ENCODE data around the gene IGSF10.
"Not testable (repeated sequence)": the region's sequence is repeated elsewhere in the genome, so short reads cannot be mapped to it uniquely, and the experiment has no call there.

The IGSF10 gene

GRCh38 chr3:151460774-151461450 is at the start of gene IGSF10:
TSS of gene IGSF10 (minus strand) at chr3:151461061. CDS start at chr3:151458709, 2,352 bp downstream.
- no peak within 1 kb of the TSS for H3K4me3 ChIP-seq (ENCODE audit: low read depth, low read length)
- TF ChIP-seq CTCF (IDR thresholded peaks at IDR 0.05; ENCODE audit: low read depth, low read length): no peak
- TF ChIP-seq, protein P1, sequence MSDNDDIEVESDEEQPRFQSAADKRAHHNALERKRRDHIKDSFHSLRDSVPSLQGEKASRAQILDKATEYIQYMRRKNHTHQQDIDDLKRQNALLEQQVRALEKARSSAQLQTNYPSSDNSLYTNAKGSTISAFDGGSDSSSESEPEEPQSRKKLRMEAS (IDR thresholded peaks at IDR 0.05; ENCODE audit: low read depth, low read length): no peak
- no peak for TF ChIP-seq MYC (IDR thresholded peaks at IDR 0.05; ENCODE audit: low read depth, low read length)
- TF ChIP-seq POLR2A (IDR thresholded peaks at IDR 0.05; ENCODE audit: extremely low read depth, insufficient read length): no peak
- DNase-seq (ENCODE audit: low read depth): no peak

- DNase-seq (ENCODE audit: low read depth); H3K4me3 ChIP-seq (ENCODE audit: low read depth, low read length): not testable (repeated sequence)
Observed at GRCh38 chr3:151509468-151510135, 48.7 kb upstream of the IGSF10 start.

DNA sequence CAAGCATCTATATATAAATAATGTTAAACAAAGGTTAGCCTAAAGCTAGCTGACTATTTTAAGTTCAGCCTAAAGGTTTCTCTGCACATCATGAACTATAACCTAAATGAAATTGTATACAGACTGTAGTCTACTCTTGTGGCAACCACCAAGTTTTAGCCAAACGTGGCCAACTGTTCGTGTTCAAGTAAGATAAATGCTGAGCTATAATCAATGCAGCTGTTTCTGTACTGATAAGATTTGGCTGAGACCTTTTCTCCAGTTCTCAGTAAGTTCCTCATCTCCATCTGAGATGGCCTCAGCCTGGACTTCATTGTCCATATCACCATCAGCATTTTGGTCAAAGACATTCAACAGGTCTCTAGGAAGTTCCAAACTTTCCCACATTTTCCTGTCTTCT is 43.7 kb upstream of the IGSF10 start:
- DNase-seq (ENCODE audit: low read depth): no peak
- H3K4me3 ChIP-seq (ENCODE audit: low read depth, low read length): no peak overlapping the region
- TF ChIP-seq POLR2A (IDR thresholded peaks at IDR 0.05; ENCODE audit: extremely low read depth, insufficient read length) (no peak), MYC (IDR thresholded peaks at IDR 0.05; ENCODE audit: low read depth, low read length) (no peak)

DNA sequence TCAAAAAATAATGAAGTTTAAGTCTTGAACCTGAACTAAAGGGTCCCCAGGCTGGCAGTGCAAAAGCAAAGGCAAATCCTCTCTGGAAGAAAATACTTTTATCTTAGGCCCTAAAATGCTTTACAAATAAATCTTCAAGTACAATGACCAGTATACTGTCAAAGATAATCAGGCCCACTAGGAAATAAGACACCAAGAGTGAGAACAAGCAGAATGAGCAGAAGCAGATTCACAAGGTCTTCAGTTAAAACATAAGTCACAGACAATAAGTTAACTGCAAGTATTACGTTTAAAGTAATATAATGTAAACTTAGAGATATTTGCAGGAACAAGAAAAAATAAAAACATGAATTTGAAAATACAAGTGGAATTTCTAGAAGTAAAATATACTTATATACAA is 42.2 kb upstream of the IGSF10 start:
- DNase-seq (ENCODE audit: low read depth): no peak
- H3K4me3 ChIP-seq (ENCODE audit: low read depth, low read length): no peak overlapping the region
- TF ChIP-seq CTCF (IDR thresholded peaks at IDR 0.05; ENCODE audit: low read depth, low read length) (no peak), MYC (IDR thresholded peaks at IDR 0.05; ENCODE audit: low read depth, low read length) (no peak), POLR2A (IDR thresholded peaks at IDR 0.05; ENCODE audit: extremely low read depth, insufficient read length) (no peak)
- TF ChIP-seq, protein P1 (IDR thresholded peaks at IDR 0.05; ENCODE audit: low read depth, low read length): no peak

- no peak overlapping the region for H3K4me3 ChIP-seq (ENCODE audit: low read depth, low read length)
- TF ChIP-seq, protein P1 (IDR thresholded peaks at IDR 0.05; ENCODE audit: low read depth, low read length): no peak
- TF ChIP-seq MYC (IDR thresholded peaks at IDR 0.05; ENCODE audit: low read depth, low read length): no peak
- TF ChIP-seq POLR2A (IDR thresholded peaks at IDR 0.05; ENCODE audit: extremely low read depth, insufficient read length): no peak
- no peak for TF ChIP-seq CTCF (IDR thresholded peaks at IDR 0.05; ENCODE audit: low read depth, low read length)
- DNase-seq (ENCODE audit: low read depth): no peak
Observed at GRCh38 chr3:151501923-151502632, 41.2 kb upstream of the IGSF10 start.

DNA sequence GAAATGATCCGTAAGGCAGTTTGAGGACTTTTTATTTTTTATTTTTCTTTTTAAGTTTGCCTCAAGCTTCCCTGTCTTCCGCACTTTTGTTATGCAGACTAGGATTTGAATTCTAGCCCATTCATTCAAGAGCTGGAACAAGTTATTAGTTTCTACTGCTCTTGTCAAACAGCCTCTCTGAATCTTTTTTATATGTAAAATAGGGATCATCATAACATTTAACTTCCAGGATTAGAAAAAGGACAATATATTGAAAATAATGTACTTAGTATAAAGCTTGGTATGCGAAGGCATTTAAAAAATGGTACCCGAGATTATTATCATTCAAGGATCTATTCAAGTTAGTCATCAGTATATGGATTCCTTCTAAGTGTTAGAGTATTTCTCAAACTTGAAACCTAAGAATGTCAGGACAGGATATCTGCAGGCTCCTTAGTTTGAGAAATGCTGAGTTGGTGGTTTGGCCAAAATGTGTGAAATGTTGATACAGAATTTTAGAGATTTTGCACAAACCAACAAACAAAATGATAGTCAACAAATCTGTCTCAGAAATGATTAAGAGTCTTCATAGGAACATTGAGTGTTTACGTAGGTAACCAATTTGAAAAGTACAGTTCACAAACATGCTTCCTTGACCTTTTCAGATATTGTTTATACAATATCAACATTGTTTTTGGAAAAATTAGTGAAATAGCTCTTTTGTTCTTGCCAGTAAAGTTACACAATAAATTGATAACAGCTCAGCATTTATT is 40.5 kb upstream of the IGSF10 start:
- TF ChIP-seq MYC (IDR thresholded peaks at IDR 0.05; ENCODE audit: low read depth, low read length): no peak
- no peak for TF ChIP-seq CTCF (IDR thresholded peaks at IDR 0.05; ENCODE audit: low read depth, low read length)
- TF ChIP-seq, protein P1 (IDR thresholded peaks at IDR 0.05; ENCODE audit: low read depth, low read length): no peak
- TF ChIP-seq POLR2A (IDR thresholded peaks at IDR 0.05; ENCODE audit: extremely low read depth, insufficient read length): no peak
- H3K4me3 ChIP-seq (ENCODE audit: low read depth, low read length): no peak overlapping the region
- no peak for DNase-seq (ENCODE audit: low read depth)

All from NB4 (cell line).